Breast epithelium (tissue), 4 donors: ENCODE measurements around the gene ANHX. TPM values are rescaled to one million over a fixed set of nuclear protein-coding genes. Genes with fewer than 3 reads are reported as not detected.

ENCODE experiments used
- DNase-seq, 2 donors: peaks; one replicate each; pipeline ENCODE4 v3.0.0-alpha.2; 2019; ENCODE audit warnings: low spot score in 2 of 2
- H3K27ac ChIP-seq, 2 donors: fragments of 200-600 bp; sonication (generic) in 1 of 2; one replicate each; pipeline ENCODE4 v1.5.1; 2016 to 2019; ENCODE audit warnings: mild to moderate bottlenecking in 1 of 2
- H3K27me3 ChIP-seq, 2 donors: fragments of 200-600 bp; sonication (generic) in 1 of 2; one replicate each; pipeline versions ENCODE4 v1.5.1 to v1.6.0; 2017 to 2019; ENCODE audit warnings: control low read depth in 1 of 2, mild to moderate bottlenecking in 1 of 2
- H3K36me3 ChIP-seq: fragments of 200-600 bp; one replicate; pipeline ENCODE4 v1.5.1; 2019
- H3K4me1 ChIP-seq, 2 donors: fragments of 200-600 bp; sonication (generic); one replicate each; pipeline ENCODE4 v1.5.1; 2016 to 2019; ENCODE audit warnings: control low read depth in 1 of 2
- H3K4me3 ChIP-seq, 3 donors: fragments of 200-600 bp; sonication (generic); 1 replicate in 2 of 3; 2 replicates in 1 of 3; pipeline ENCODE4 v1.5.1; 2016 to 2019; ENCODE audit warnings: mild to moderate bottlenecking in 3 of 3, moderate library complexity in 2 of 3
- H3K9me3 ChIP-seq, 2 donors: fragments of 200-600 bp; sonication (generic) in 1 of 2; one replicate each; pipeline ENCODE4 v1.5.1; 2016 to 2019; ENCODE audit warnings: control low read depth in 1 of 2
- POLR2A ChIP-seq: fragments of 450-650 bp; IDR thresholded peaks from one replicate; pipeline ENCODE4 v1.6.1; 2016; ENCODE audit warnings: antibody characterized with exemption, mild to moderate bottlenecking, moderate library complexity
- POLR2AphosphoS5 ChIP-seq, 3 donors: sonication (generic); formaldehyde crosslinking; IDR thresholded peaks; one replicate each; pipeline ENCODE4 v1.6.1; 2017; ENCODE audit warnings: antibody characterized with exemption in 3 of 3
- intact Hi-C: fragments of 100-400 bp; cut with DNase I; formaldehyde crosslinking; loops from one replicate; pipeline ENCODE4 v1.15.1; 2023; ENCODE audit warnings: low total_unique reads
- total RNA-seq, 3 donors: library from RNA; depleted of rRNA; stranded (reverse); fragments of >200 nt; gene quantifications; one replicate each; pipeline ENCODE4 v1.1.0, GENCODE V29; 2016
- TF ChIP-seq, protein P1 (sequence below), 3 donors: fragments of 450-650 bp; IDR thresholded peaks; one replicate each; pipeline ENCODE4 v1.5.1; 2016 to 2017; ENCODE audit warnings: antibody characterized with exemption in 3 of 3, mild to moderate bottlenecking in 3 of 3, moderate library complexity in 3 of 3

Gene ANHX
- total RNA-seq, 3 donors from 2014 or later = not detected

GRCh38 chr12:133204264-133204603 is 31.4 kb downstream of the ANHX start:
- no peak overlapping the region for H3K4me3 ChIP-seq
- no peak overlapping the region for H3K27ac ChIP-seq
- intact Hi-C loops = no loop called here
- no peaks in the 10 kb centered on the region for H3K27me3 ChIP-seq
- H3K9me3 ChIP-seq = peaks cover 95 to 100% of the 10 kb centered on the region in 2 donors
- H3K36me3 ChIP-seq = peaks cover 26% of the 10 kb centered on the region
- no peaks in the 10 kb centered on the region for H3K4me1 ChIP-seq
- TF ChIP-seq POLR2AphosphoS5 (IDR thresholded peaks at IDR 0.05) (no peak), POLR2A (no peak)
- TF ChIP-seq, protein P1, sequence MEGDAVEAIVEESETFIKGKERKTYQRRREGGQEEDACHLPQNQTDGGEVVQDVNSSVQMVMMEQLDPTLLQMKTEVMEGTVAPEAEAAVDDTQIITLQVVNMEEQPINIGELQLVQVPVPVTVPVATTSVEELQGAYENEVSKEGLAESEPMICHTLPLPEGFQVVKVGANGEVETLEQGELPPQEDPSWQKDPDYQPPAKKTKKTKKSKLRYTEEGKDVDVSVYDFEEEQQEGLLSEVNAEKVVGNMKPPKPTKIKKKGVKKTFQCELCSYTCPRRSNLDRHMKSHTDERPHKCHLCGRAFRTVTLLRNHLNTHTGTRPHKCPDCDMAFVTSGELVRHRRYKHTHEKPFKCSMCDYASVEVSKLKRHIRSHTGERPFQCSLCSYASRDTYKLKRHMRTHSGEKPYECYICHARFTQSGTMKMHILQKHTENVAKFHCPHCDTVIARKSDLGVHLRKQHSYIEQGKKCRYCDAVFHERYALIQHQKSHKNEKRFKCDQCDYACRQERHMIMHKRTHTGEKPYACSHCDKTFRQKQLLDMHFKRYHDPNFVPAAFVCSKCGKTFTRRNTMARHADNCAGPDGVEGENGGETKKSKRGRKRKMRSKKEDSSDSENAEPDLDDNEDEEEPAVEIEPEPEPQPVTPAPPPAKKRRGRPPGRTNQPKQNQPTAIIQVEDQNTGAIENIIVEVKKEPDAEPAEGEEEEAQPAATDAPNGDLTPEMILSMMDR (IDR thresholded peaks at IDR 0.05) = no peak
- no peak for DNase-seq

DNA sequence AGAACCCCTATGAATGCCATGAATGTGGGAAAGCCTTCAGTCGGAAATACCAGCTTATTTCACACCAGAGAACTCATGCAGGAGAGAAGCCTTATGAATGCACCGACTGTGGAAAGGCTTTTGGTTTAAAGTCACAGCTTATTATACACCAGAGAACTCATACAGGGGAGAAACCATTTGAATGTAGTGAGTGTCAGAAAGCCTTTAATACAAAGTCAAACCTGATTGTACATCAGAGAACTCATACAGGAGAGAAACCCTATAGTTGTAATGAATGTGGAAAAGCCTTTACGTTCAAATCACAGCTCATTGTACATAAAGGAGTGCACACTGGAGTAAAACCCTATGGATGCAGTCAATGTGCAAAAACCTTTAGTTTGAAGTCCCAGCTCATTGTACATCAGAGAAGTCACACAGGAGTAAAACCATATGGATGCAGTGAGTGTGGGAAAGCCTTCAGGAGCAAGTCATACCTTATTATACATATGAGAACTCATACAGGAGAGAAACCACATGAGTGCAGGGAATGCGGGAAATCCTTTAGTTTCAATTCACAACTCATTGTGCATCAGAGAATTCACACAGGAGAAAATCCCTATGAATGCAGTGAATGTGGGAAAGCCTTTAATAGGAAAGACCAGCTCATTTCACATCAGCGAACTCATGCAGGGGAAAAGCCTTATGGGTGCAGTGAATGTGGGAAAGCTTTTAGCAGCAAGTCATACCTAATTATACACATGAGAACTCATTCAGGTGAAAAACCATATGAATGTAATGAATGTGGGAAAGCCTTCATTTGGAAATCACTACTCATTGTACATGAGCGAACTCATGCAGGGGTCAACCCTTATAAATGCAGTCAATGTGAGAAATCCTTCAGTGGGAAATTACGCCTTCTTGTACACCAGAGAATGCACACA is 32.1 kb downstream of the ANHX start:
- Histone ChIP-seq H3K4me3 (peak overlapping the region in 1 of 3 donors; percentile 14), H3K4me1 (no peaks in the 10 kb centered on the region), H3K27me3 (no peaks in the 10 kb centered on the region), H3K36me3 (peaks cover 26% of the 10 kb centered on the region), H3K27ac (no peak overlapping the region), H3K9me3 (peaks cover 91 to 97% of the 10 kb centered on the region in 2 donors)
- no peak for TF ChIP-seq POLR2A
- TF ChIP-seq, protein P1 (IDR thresholded peaks at IDR 0.05) = no peak
- no peak for TF ChIP-seq POLR2AphosphoS5 (IDR thresholded peaks at IDR 0.05)
- no peak for DNase-seq
- intact Hi-C loops = no loop called here

DNA sequence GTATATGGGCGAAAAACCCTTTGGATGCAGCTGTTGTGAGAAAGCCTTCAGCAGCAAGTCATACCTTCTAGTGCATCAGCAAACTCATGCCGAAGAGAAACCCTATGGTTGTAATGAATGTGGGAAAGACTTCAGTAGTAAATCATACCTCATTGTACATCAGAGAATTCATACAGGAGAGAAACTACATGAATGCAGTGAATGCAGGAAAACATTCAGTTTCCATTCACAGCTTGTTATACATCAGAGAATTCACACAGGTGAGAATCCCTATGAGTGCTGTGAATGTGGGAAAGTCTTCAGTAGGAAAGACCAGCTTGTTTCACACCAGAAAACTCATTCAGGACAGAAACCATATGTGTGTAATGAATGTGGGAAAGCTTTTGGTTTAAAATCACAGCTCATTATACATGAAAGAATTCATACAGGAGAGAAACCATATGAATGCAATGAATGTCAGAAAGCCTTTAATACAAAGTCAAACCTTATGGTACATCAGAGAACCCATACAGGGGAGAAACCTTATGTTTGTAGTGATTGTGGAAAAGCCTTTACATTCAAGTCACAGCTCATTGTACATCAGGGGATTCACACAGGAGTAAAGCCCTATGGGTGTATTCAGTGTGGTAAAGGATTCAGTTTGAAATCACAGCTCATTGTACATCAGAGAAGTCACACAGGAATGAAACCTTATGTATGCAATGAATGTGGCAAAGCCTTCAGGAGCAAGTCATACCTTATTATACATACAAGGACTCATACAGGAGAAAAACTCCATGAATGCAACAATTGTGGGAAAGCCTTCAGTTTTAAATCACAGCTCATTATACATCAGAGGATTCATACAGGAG is 33.0 kb downstream of the ANHX start:
- no peak for TF ChIP-seq POLR2AphosphoS5 (IDR thresholded peaks at IDR 0.05)
- TF ChIP-seq POLR2A = no peak
- TF ChIP-seq, protein P1 (IDR thresholded peaks at IDR 0.05) = no peak
- no peak for DNase-seq
- intact Hi-C loops = no loop called here
- Histone ChIP-seq H3K4me3 (peak overlapping the region in 1 of 3 donors; percentile 14), H3K36me3 (peaks cover 26% of the 10 kb centered on the region), H3K4me1 (no peaks in the 10 kb centered on the region), H3K27ac (no peak overlapping the region), H3K9me3 (peaks cover 82 to 88% of the 10 kb centered on the region in 2 donors), H3K27me3 (no peaks in the 10 kb centered on the region)

DNA sequence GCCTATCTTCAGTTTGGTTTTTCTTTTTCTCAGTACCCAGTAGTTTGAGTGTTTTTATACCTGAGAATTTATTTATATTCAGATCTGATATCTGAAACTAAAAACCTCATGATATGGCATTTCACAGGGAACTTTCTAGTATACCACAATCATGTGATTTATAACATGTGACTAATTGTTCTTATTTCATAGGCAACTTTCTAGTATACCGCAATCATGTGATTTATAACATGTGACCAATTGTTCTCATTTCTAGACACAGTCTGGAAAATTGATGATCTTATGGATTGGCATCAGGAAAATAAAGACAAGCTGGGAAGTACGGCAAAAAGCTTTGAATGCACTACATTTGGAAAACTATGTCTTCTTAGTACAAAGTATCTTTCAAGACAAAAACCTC is 33.8 kb downstream of the ANHX start:
- Histone ChIP-seq H3K27me3 (no peaks in the 10 kb centered on the region), H3K4me1 (no peaks in the 10 kb centered on the region), H3K9me3 (peaks cover 74 to 82% of the 10 kb centered on the region in 2 donors), H3K27ac (no peak overlapping the region), H3K4me3 (no peak overlapping the region), H3K36me3 (peaks cover 26% of the 10 kb centered on the region)
- no peak for DNase-seq
- intact Hi-C loops = no loop called here
- TF ChIP-seq POLR2AphosphoS5 (IDR thresholded peaks at IDR 0.05) (no peak), POLR2A (no peak)
- TF ChIP-seq, protein P1 (IDR thresholded peaks at IDR 0.05) = no peak
